OCI-LY7 (cell line): ENCODE measurements around the gene HPGDS. TPM values are rescaled to one million over a fixed set of nuclear protein-coding genes. Genes with fewer than 3 reads are reported as not detected.

Experiments used
- Bru-seq: library from RNA; stranded (reverse); fragments of 400-500 nt; gene quantifications from one replicate; lab custom pipeline; 2021; lab: Mats Ljungman, UMichigan
- BruChase-seq, 2 experiments: library from RNA; stranded (reverse); fragments of 400-500 nt; gene quantifications; one replicate each; lab custom pipeline; 2021; lab: Mats Ljungman, UMichigan
- BruUV-seq: library from RNA; stranded (reverse); fragments of 400-500 nt; replicated peaks from 2 replicates; lab custom pipeline; 2021; lab: Mats Ljungman, UMichigan
- CTCF ChIA-PET: fragments of 300-600 bp; sonication (Branson Sonifier 250); formaldehyde crosslinking; loops from one replicate; lab custom pipeline; 2022; ENCODE audit warnings: antibody characterized with exemption; ENCODE audit not compliant: unreplicated experiment; lab: Charles Lee
- POLR2A ChIA-PET: fragments of 300-600 bp; sonication (Branson Sonifier 250); formaldehyde crosslinking; loops from one replicate; lab custom pipeline; 2022; ENCODE audit warnings: antibody characterized with exemption; lab: Charles Lee
- DNase-seq: peaks from one replicate; pipeline ENCODE4 v3.0.0-alpha.2; 2015; ENCODE audit warnings: low spot score
- H2AFZ ChIP-seq: fragments of 200-600 bp; sonication (generic), shearing (Covaris generic); 2 replicates; pipeline ENCODE4 v1.6.1; 2014; ENCODE audit warnings: mild to moderate bottlenecking, antibody characterized with exemption, low read length, moderate library complexity
- H3K27ac ChIP-seq: fragments of 200-600 bp; sonication (generic); 2 replicates; pipeline ENCODE4 v1.5.1; 2014; ENCODE audit warnings: mixed run types, low read depth, mild to moderate bottlenecking, moderate library complexity, low read length, inconsistent platforms; ENCODE audit not compliant: poor library complexity, severe bottlenecking
- H3K36me3 ChIP-seq: fragments of 200-600 bp; sonication (generic); 2 replicates; pipeline ENCODE4 v1.6.1; 2014; ENCODE audit warnings: mild to moderate bottlenecking, antibody characterized with exemption, low read length, moderate library complexity, mixed read lengths; ENCODE audit not compliant: insufficient read depth
- H3K4me1 ChIP-seq: fragments of 200-600 bp; sonication (generic); 2 replicates; pipeline ENCODE4 v1.5.1; 2014; ENCODE audit warnings: mild to moderate bottlenecking, low read length; ENCODE audit not compliant: insufficient read depth, poor library complexity, severe bottlenecking
- H3K4me2 ChIP-seq: fragments of 200-600 bp; sonication (generic); 2 replicates; pipeline ENCODE4 v1.6.1; 2014; ENCODE audit warnings: mild to moderate bottlenecking, low read length
- H3K4me3 ChIP-seq: fragments of 200-600 bp; sonication (generic); 2 replicates; pipeline ENCODE4 v1.5.1; 2014; ENCODE audit warnings: mild to moderate bottlenecking, low read depth, low read length; ENCODE audit not compliant: poor library complexity, severe bottlenecking
- H3K79me2 ChIP-seq: fragments of 200-600 bp; sonication (generic); 2 replicates; pipeline ENCODE4 v1.6.1; 2016; ENCODE audit warnings: low read depth, mild to moderate bottlenecking, low read length, moderate library complexity, mixed read lengths; ENCODE audit not compliant: insufficient read depth
- H3K9me2 ChIP-seq: fragments of 200-600 bp; sonication (generic); 2 replicates; pipeline ENCODE4 v1.6.1; 2016; ENCODE audit warnings: mild to moderate bottlenecking, low read length, mixed read lengths; ENCODE audit not compliant: insufficient read depth
- H3K9me3 ChIP-seq: fragments of 200-600 bp; sonication (generic); 2 replicates; pipeline ENCODE4 v1.6.1; 2014; ENCODE audit warnings: mild to moderate bottlenecking, mixed run types, low read length, mixed read lengths
- H4K20me1 ChIP-seq: fragments of 200-600 bp; sonication (generic); 2 replicates; pipeline ENCODE4 v1.6.1; 2014; ENCODE audit warnings: mild to moderate bottlenecking, antibody characterized with exemption, low read length, moderate library complexity, mixed read lengths; ENCODE audit not compliant: insufficient read depth
- CTCF ChIP-seq: fragments of 200-600 bp; sonication (generic); conservative IDR thresholded peaks from 2 replicates; pipeline ENCODE4 v1.5.1; 2014; ENCODE audit warnings: mild to moderate bottlenecking, antibody characterized with exemption, low read length, moderate library complexity, mixed read lengths
- EZH2phosphoT487 ChIP-seq: fragments of 200-600 bp; sonication (generic); IDR thresholded peaks from 2 replicates; pipeline ENCODE4 v1.6.1; 2018; ENCODE audit warnings: low read depth, borderline replicate concordance, mild to moderate bottlenecking, mixed run types, antibody characterized with exemption, low read length, moderate library complexity, mixed read lengths
- intact Hi-C: fragments of 100-400 bp; cut with micrococcal nuclease; formaldehyde crosslinking; loops from one replicate; pipeline ENCODE4 v1.10.0; 2022; ENCODE audit not compliant: unreplicated experiment
- long read RNA-seq: library from polyadenylated mRNA; stranded (forward); transcript quantifications from one replicate; pipeline ENCODE4 v2.0.0, GENCODE V29; 2022
- total RNA-seq, 2 experiments: library from RNA; depleted of rRNA in 1 of 2; stranded (reverse); fragments of >200 nt in 1 of 2; shearing (Covaris generic) in 1 of 2; gene quantifications; 2 replicates each; pipeline ENCODE4 v1.2.3, GENCODE V29; 2014 to 2022

HPGDS gene
- total RNA-seq (2014; rRNA removed; shearing (Covaris generic)) (1.5 TPM in 1 of 2 replicates, not detected in the other), total RNA-seq (2022) (not detected in 2 replicates), Bru-seq, nascent RNA (percentile 2 among the genes with signal in this experiment), BruChase-seq, experiment 1, labeled RNA remaining after a 6-hour chase (percentile 2 among the genes with signal in this experiment), BruChase-seq, experiment 2, labeled RNA remaining after a 2-hour chase (not detected)
- long read RNA-seq = 0 reads

DNA sequence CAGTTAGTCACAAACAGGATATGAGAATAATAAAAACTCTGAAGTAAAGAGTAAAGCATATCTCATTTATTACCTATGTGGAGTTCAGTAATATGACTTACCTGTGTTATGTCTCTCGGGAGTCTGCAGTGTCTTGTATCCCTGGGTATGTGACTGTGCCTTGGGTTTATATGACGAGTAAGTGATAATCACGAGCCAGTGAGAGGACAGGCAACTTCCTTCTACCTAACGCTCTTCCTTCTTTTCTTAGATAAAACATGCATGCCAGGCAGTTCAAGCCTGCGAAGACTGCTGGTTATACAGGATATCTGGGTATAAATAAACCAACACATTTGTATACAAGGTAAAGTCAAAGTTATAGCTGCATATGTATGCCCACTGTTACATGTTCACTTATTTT is at the start of gene HPGDS:
HPGDS (minus strand) TSS at position 143 of the 400 bp plus-strand sequence. CDS start 8,207 bp downstream, outside the sequence.
- ChIA-PET CTCF (no interaction called here), POLR2A (no interaction called here)
- no peaks in the 10 kb centered on the region for H3K4me1 ChIP-seq
- TF ChIP-seq EZH2phosphoT487 = no peak
- TF ChIP-seq CTCF = no peak
- H3K9me3 ChIP-seq = no peaks in the 10 kb centered on the region
- no peak within 1 kb of the TSS for H3K4me2 ChIP-seq
- no peak within 1 kb of the TSS for H2AFZ ChIP-seq
- no peak within 1 kb of the TSS for H3K27ac ChIP-seq
- no peaks in the 10 kb centered on the region for H4K20me1 ChIP-seq
- BruUV-seq = no TSS peak
- no peak within 1 kb of the TSS for H3K4me3 ChIP-seq
- intact Hi-C loops = no loop called here
- no peaks in the 10 kb centered on the region for H3K36me3 ChIP-seq
- H3K79me2 ChIP-seq = no peaks in the 10 kb centered on the region
- H3K9me2 ChIP-seq = no peaks in the 10 kb centered on the region
- no peak for DNase-seq

DNA sequence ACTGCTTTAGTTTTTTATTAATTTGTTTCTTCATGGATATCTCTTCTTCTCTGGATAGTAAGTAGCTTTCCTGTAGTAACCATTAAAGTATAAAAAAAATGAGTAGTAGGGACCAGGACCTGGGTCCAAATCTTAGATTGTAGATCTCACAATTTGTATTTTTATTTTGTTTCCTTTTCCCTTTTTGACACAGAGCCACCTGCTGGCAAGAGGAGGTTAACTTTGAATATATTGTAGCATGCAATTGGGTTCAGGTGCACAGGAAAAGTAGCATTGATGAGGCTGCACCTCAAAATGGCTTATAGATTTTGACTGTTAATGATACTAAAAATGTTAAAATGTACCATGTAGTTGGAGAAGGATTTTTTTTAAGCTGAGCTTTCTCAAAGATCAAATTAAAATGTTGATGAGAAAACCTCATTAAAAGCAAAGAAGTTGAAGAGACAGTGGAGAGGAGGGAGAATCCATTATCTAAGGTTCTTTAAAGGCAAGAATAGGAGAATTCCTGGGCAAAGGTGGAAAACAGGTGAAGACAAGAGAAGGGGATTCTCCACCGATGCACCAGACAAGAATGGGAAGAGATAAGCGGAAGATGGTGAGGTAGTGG is 48.3 kb upstream of the HPGDS start:
- no TSS peak for BruUV-seq
- Histone ChIP-seq H3K4me2 (no peak overlapping the region), H3K4me1 (no peaks in the 10 kb centered on the region), H3K4me3 (no peak overlapping the region), H3K27ac (no peak overlapping the region), H4K20me1 (no peaks in the 10 kb centered on the region), H3K9me2 (no peaks in the 10 kb centered on the region), H2AFZ (no peak overlapping the region), H3K79me2 (no peaks in the 10 kb centered on the region), H3K9me3 (no peaks in the 10 kb centered on the region), H3K36me3 (no peaks in the 10 kb centered on the region)
- CTCF ChIA-PET = no interaction called here
- POLR2A ChIA-PET = no interaction called here
- DNase-seq = peak; percentile 16
- intact Hi-C loops = loop anchor here (2.0 to 5.0 kb wide), 2 partner anchors 86 to 599 kb away; no protein-coding TSS in a partner anchor
- TF ChIP-seq EZH2phosphoT487 (no peak), CTCF (peak; percentile 81)
